Choroid plexus epithelial cell (primary cell): ENCODE results near the gene PPP1R26.

Experiments used
- DNase-seq: peaks from one replicate; pipeline ENCODE4 v3.0.0-alpha.2; 2010; ENCODE audit warnings: low read depth
- H3K4me3 ChIP-seq: 2 replicates; pipeline ENCODE4 v1.5.1; 2011; ENCODE audit warnings: low read depth, mild to moderate bottlenecking, control low read depth, low read length, moderate library complexity
- TF ChIP-seq, protein P1 (sequence below): conservative IDR thresholded peaks from 2 replicates; pipeline ENCODE4 v1.5.1; 2011; ENCODE audit warnings: low read depth, mild to moderate bottlenecking, control low read depth, inconsistent platforms, low read length, moderate library complexity

The PPP1R26 gene

DNA sequence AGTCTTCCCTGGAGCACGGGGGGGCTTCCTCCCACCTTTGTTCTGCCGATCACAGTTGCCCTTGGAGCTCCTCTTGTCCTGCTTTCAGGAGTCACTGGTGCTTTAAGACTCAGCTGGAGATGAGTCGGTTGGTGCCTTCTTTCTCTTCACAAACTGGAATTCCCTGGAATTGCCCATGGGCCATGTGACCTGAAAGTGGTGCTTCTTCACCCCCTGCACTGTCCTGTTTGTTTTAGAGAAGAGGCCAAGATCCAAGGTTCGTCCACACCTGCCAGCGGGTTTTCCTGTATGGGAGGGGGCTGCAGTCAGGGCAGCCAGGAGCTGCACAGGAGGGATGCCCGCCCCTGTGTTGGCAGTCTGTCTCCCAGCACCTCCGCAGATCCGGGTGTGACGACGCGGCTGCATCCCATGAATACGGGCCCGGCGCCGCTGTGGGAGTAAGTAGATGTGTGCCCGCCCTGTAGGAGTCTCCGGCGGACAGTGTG lies 11.4 kb downstream of the PPP1R26 start:
- H3K4me3 ChIP-seq: no peak overlapping the region
- TF ChIP-seq, protein P1, sequence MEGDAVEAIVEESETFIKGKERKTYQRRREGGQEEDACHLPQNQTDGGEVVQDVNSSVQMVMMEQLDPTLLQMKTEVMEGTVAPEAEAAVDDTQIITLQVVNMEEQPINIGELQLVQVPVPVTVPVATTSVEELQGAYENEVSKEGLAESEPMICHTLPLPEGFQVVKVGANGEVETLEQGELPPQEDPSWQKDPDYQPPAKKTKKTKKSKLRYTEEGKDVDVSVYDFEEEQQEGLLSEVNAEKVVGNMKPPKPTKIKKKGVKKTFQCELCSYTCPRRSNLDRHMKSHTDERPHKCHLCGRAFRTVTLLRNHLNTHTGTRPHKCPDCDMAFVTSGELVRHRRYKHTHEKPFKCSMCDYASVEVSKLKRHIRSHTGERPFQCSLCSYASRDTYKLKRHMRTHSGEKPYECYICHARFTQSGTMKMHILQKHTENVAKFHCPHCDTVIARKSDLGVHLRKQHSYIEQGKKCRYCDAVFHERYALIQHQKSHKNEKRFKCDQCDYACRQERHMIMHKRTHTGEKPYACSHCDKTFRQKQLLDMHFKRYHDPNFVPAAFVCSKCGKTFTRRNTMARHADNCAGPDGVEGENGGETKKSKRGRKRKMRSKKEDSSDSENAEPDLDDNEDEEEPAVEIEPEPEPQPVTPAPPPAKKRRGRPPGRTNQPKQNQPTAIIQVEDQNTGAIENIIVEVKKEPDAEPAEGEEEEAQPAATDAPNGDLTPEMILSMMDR: no peak
- no peak for DNase-seq

DNA sequence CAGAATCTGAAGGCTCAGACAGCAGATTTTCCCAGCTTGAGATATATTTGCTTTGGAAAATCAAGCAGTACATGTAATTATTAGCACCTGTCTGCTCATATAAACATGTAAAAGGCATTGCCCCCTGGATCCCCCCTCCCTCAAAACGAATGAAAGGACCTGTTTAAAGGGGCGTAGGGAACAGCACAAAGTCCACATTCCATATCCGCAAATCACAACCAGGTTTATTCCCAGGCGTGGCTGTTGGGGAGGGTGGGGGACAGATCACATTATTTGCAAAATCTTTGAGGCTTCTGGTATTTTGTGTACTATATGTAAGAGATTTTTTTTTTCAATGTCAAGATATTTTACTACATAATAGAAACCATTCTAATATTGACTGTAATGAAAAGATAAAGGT lies 12.2 kb downstream of the PPP1R26 start:
- H3K4me3 ChIP-seq: no peak overlapping the region
- TF ChIP-seq, protein P1: no peak
- DNase-seq: no peak

DNA sequence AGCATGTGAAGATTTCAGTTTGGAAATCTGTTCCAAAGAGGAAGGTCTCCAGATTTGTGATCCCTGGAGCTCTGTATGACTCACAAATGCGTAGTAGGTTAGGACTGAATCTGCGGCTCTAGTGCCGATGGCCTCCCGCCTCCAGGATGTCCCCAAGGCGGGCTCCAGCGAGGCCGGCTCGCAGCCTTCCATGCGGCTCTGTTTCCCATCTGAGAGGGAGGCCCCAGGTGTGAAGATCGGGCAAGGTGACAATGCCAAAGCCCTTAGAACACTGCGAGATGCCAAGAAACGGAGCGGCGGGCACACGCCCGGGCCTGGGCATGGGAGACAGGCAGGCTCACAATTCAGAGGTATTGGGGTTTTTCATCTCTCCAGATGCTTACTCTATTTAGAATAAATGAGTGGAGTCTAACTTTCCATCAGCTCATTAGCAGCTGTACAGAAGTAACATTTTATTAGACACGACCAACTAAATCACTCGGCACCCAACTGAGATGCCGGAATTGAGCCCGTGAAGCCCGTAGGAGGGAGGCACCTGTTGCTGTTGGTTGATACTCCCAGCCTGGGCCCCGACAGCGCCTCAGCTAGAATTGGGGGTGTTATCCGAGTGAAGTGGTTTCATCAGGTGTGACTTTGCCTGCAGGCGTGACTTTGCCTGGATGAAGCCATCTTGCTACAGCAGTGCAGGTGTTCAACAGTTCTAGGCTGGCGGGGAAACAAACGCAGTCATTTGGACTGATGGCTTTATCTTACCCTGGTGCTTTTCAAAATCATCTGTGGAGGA lies 13.5 kb downstream of the PPP1R26 start:
- no peak overlapping the region for H3K4me3 ChIP-seq
- no peak for DNase-seq
- TF ChIP-seq, protein P1: no peak

DNA sequence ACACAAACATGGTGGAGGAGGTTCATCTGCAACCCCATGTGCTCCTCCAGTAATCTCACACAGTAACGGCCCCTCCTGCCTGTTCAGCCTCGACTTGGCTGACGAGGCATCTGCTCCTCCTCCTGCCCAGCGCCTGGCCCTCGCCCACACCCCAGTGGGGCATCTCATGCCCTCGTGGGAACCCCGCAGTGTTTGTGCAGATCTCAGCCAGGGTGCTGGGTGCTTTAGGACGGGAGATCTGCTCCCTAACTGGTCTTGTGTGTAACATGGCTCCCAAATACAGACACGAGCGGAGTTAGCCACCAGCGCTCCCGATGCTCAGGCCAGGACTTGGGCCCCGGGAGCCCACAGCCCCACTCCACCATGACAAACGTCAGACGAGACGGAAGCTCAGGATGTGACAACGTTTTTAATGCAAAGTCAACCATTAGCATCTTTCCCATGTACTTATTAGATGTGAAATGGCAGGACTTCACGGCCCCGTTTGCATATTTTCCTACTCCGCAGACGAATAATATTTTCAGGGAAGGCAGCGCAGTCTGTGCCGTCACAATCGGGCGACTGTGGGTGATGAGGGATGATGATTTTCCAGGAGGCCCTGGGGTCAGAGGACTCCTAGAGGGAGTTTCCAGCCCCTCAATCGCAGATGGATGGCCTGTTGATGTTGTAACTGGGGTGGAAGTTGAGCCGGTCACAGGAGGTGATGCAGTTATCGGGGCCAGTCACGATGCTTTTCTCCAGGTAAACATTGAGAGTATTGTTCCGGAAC lies 15.4 kb downstream of the PPP1R26 start:
- TF ChIP-seq, protein P1: no peak
- DNase-seq: no peak
- H3K4me3 ChIP-seq: no peak overlapping the region

DNA sequence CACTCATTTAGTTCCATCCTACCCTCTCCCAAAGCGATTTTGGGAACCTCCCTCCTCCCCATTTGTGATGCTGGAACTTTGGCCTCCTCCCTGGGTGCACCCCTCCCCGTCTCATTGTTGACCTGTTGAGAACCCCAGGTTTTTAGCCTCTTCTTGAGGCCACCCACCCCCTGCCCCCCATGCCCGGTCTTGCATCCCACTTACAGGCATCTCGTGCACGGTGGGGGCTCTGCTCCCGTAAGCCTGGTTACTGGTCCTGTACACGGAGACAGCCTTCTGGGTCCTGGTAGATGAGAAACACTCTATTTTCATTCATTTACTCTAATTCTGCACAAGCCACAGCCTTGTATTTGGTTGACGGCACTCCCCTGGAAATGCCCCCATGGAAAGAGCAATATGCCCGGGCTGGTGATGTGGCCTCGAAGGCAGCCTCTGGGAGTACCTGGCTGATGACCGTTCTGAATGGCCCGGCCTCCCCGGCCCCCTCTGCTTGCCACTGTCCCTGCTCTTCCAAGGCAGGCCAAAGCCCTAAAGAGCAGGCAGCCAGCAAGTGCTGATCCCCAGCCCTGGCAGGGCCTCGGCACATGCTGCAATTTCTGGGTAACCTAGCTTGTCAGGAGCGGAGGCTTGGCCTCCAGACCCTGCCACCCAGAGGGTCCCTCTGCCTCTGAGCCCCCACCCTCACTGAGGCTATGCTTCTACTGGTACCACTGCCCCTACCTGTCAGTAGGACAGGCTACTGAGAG lies 19.0 kb downstream of the PPP1R26 start:
- H3K4me3 ChIP-seq: no peak overlapping the region
- TF ChIP-seq, protein P1: no peak
- DNase-seq: no peak

DNA sequence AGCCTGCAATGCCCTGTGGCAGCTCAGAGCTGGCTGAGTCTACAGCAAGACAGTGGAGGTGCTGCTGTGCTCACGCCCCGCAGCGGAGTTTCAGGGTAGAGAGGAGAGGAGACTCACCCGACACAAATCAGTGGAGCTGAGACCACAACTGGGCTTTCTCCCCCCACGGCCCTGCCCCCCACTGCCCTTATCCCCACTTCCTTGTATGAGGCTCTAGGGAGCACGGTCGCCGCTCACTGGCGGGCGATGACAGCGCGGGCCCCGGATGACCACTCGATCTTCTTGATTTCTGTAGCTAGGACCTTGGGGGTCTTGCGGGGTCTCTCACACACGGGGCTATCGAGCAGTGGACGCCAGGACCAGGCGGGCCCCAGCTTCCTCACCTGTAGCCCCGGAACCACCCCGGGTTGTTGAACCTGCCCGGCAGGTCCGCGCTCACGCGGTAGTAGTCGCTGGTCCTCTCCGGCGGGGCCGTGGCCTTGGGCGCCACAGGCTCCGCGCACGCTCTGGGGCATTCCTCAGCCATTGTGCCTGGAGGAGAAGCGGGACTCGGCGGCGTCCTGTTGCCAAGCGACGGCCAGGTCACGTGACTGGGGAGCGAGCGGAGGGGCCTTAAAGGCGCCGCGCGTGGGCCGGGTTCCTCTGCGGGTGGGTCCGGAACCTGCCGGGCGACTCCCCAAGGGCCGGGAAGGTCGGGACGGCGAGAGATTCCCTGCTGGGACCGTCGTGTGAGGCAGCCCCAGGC lies 19.9 kb downstream of the PPP1R26 start:
- peak; percentile 93 for DNase-seq
- TF ChIP-seq, protein P1: no peak
- peak overlapping the region; percentile 91 for H3K4me3 ChIP-seq
